Kidney (tissue), 14 donors: ENCODE results near the gene KCND1. TPM values are rescaled to one million over a fixed set of nuclear protein-coding genes. Genes with fewer than 3 reads are reported as not detected.

Experiments
- DNase-seq, 5 donors: peaks; one replicate each; pipeline ENCODE4 v3.0.0-alpha.2; 2013 to 2020
- FAIRE-seq: peaks from 2 replicates; lab custom pipeline; 2012; peaks lifted over from hg19 to GRCh38; lab: Jason Lieb, UNC
- H3K27ac ChIP-seq, 2 donors: one replicate each; pipeline ENCODE4 v1.7.0; 2013; ENCODE audit warnings: low read depth in 2 of 2, low read length in 2 of 2, inconsistent platforms in 1 of 2
- H3K27me3 ChIP-seq: one replicate; pipeline ENCODE4 v1.7.1; 2013; ENCODE audit warnings: low read length, inconsistent platforms; ENCODE audit not compliant: control insufficient read depth, insufficient read depth
- H3K36me3 ChIP-seq, 3 donors: one replicate each; pipeline versions ENCODE4 v1.7.0 to v1.7.1; 2013; ENCODE audit warnings: low read length in 3 of 3, control low read depth in 1 of 3, inconsistent platforms in 1 of 3; ENCODE audit not compliant: insufficient read depth in 3 of 3, control insufficient read depth in 2 of 3
- H3K4me1 ChIP-seq, 3 donors: one replicate each; pipeline versions ENCODE4 v1.7.0 to v1.7.1; 2013; ENCODE audit warnings: low read length in 3 of 3, inconsistent platforms in 1 of 3, low read depth in 1 of 3; ENCODE audit not compliant: control insufficient read depth in 2 of 3, insufficient read depth in 2 of 3
- H3K4me3 ChIP-seq, 3 donors: one replicate each; pipeline versions ENCODE4 v1.7.0 to v1.8.1; 2013; ENCODE audit warnings: low read length in 3 of 3, control low read depth in 1 of 3, inconsistent platforms in 1 of 3
- H3K9ac ChIP-seq, 3 donors: one replicate each; pipeline versions ENCODE4 v1.7.0 to v1.7.1; 2013; ENCODE audit warnings: low read length in 3 of 3, control low read depth in 1 of 3, inconsistent platforms in 1 of 3
- H3K9me3 ChIP-seq, 3 donors: one replicate each; pipeline versions ENCODE4 v1.7.0 to v1.7.1; 2013; ENCODE audit warnings: low read length in 3 of 3, control low read depth in 1 of 3, inconsistent platforms in 1 of 3; ENCODE audit not compliant: control insufficient read depth in 2 of 3, insufficient read depth in 1 of 3
- CTCF ChIP-seq: IDR thresholded peaks from 3 replicates; pipeline ENCODE4 v1.5.1; 2012; ENCODE audit warnings: mild to moderate bottlenecking, moderate library complexity, borderline replicate concordance; ENCODE audit not compliant: insufficient read depth; ENCODE audit errors: extremely low read depth
- intact Hi-C: fragments of 100-400 bp; cut with DNase I; formaldehyde crosslinking; loops from one replicate; pipeline ENCODE4 v1.11.1; 2022
- polyA plus RNA-seq: library from polyadenylated mRNA; stranded (reverse); fragments of 350-450 nt; fragmentation: Illumina TruSeq; extraction: RNeasy Lipid Tissue Mini Kit (QIAGEN cat#74804); gene quantifications from one replicate; pipeline ENCODE4 v1.2.3, GENCODE V29; 2014; ENCODE audit warnings: low read depth, low replicate concordance; ENCODE audit not compliant: insufficient read depth
- total RNA-seq: library from RNA; stranded (reverse); fragmentation: NEBNext Ultra II Directional; extraction: Animal tissue kit (Norgen Biotek cat#: 25700); gene quantifications from one replicate; pipeline ENCODE4 v1.2.1, GENCODE V29; 2021
- donor health status: control.
- donor health status: control.
- donor health status: control.
- donor health status: control.
- donor health status: control.
- donor health status: DM: yes; HTN: yes; CAD: no.
- donor health status: Normal renal cell carcinoma (clear cell type).

KCND1 gene
- total and polyA plus RNA-seq, 2 donors from 2014 or later = 0.92 to 2.2 TPM

DNA sequence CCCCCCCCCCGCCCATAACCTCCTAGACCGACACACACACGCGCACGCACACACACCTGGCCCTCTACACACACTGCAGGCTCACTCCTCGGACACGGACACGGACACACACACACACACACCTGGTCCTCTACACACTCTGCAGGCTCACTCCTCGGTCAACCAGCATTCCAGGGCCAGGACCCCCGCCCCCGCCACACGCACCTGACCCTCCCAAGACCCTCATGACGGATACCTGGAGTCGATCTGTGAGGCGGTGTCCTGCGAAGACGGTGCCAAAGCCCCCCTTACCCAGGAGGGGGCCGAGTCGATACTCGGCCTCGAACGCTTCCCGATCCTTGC lies 53.4 kb downstream of the KCND1 start:
- Histone ChIP-seq H3K9me3 (no peaks in the 10 kb centered on the region), H3K4me3 (peak overlapping the region; percentile 30 to 53 (median 52)), H3K27me3 (no peaks in the 10 kb centered on the region), H3K36me3 (peaks cover 0 to 3% (median 0%) of the 10 kb centered on the region in 3 donors), H3K27ac (peak overlapping the region in 1 of 2 donors; percentile 84), H3K9ac (peak overlapping the region in 1 of 3 donors; percentile 58), H3K4me1 (peaks cover 0 to 15% (median 0%) of the 10 kb centered on the region in 3 donors)
- DNase-seq = peak in 1 of 5 donors; percentile 69
- no peak for TF ChIP-seq CTCF
- intact Hi-C loops = no loop called here
- FAIRE-seq = no peak

DNA sequence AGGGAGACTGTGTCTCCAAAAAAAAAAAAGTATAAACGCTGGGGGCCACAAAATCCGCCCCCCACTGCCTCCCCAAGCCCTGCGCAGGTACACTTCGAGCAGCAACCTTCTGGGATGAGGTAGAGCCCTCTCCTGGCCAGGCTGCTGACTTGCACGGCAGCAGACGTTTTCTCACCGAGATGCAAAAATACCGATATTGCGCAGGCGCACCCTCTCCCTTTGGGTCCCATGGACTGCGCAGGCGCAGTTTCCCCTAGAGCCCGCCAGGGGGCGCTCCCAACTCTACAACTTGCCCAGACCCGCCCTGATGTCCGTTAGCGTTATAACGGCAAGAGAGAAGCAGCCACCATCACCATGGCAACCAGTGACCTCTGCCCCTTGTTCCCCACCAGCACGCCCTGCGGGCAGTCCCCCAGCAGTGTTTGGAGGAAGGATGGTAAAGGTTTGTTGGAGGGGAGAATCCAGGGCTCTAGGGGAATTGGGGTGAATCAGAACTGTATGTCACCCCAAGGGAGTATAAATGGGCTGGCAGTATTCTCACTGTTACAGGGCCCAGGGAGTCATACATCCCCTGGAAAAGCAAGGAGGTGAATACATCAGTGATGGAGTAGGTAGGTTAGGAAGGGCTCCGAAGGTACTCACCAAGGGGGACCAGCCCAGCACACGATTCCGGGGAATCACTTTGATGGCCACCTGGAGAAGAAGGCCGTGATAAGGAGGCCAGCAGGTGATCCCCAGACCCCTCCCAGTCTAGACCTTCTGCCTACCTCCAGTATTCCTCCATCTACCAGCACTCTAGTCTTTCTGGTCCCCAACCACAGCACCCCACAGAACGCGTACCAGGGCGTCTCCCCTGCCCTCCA lies 54.3 kb downstream of the KCND1 start:
- H3K27ac ChIP-seq = no peak overlapping the region
- intact Hi-C loops = no loop called here
- H3K4me1 ChIP-seq = peaks cover 0 to 15% (median 0%) of the 10 kb centered on the region in 3 donors
- peak overlapping the region in 2 of 3 donors; percentile 28 to 46 for H3K4me3 ChIP-seq
- DNase-seq (peak; percentile 93 to 95 (median 94)), FAIRE-seq (peak; percentile 97)
- peak; percentile 75 for TF ChIP-seq CTCF
- H3K36me3 ChIP-seq = no peaks in the 10 kb centered on the region
- no peaks in the 10 kb centered on the region for H3K9me3 ChIP-seq
- peak overlapping the region in 1 of 3 donors; percentile 19 for H3K9ac ChIP-seq
- no peaks in the 10 kb centered on the region for H3K27me3 ChIP-seq

DNA sequence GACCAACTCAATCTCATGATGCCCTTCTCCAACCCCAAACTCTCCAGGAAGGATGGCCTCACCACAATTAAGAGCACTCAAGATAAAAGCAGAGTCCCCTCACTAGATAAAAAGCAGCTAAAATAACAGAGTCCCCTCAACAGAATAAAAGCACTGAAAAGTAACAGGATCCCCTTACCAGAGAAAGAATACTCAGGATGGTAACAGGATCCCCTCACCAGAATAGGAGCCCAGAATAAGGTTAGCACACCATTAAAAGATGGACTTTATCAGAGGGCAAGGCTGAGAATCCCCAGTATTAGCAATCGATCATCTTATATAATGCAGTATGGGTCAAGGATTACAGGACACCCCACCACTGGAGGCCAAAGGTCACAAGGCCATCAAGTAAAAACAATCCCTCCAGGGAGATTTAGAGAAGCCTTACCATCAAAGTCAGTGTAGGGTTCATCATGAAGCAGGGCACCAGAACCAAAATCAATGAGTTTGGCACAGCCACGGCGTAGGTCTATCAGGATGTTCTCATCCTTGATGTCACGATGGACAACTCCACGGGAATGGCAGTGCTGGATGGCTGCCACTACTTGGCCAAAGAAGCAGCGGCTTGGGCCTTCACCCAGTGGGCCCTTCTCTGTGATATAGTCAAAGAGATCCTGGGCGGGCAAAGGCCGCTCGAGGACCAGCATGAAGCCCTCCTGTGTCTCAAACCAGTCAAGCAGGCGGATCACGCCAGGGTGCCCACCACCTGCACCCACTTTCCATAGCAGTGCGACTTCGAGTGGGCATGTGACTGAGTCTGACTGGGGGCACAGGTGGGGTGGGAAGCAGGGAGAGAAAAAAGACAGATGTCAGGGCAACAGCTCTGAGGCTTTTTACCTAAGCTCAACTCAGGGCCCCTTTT lies 56.8 kb downstream of the KCND1 start:
- intact Hi-C loops = no loop called here
- FAIRE-seq = no peak
- DNase-seq = peak in 1 of 5 donors; percentile 69
- Histone ChIP-seq H3K4me3 (no peak overlapping the region), H3K4me1 (peaks cover 0 to 21% (median 0%) of the 10 kb centered on the region in 3 donors), H3K36me3 (no peaks in the 10 kb centered on the region), H3K27me3 (no peaks in the 10 kb centered on the region), H3K27ac (no peak overlapping the region), H3K9me3 (no peaks in the 10 kb centered on the region), H3K9ac (no peak overlapping the region)
- TF ChIP-seq CTCF = no peak
